HG02943 (cell line): ENCODE measurements around the gene SLAMF9.

ENCODE experiments used
- ATAC-seq: cut with Tn5 transposase; IDR thresholded peaks from one replicate; pipeline ENCODE4 v1.9.1; 2021; ENCODE audit warnings: mild to moderate bottlenecking, low read depth, moderate library complexity; ENCODE audit not compliant: unreplicated experiment

SLAMF9 gene

GRCh38 chr1:159977364-159978106 is 23.5 kb upstream of the SLAMF9 start:
- no peak for ATAC-seq

GRCh38 chr1:159974350-159974965 is 20.4 kb upstream of the SLAMF9 start:
- no peak for ATAC-seq

GRCh38 chr1:159973350-159973940 is 19.4 kb upstream of the SLAMF9 start:
- ATAC-seq, result no peak

DNA sequence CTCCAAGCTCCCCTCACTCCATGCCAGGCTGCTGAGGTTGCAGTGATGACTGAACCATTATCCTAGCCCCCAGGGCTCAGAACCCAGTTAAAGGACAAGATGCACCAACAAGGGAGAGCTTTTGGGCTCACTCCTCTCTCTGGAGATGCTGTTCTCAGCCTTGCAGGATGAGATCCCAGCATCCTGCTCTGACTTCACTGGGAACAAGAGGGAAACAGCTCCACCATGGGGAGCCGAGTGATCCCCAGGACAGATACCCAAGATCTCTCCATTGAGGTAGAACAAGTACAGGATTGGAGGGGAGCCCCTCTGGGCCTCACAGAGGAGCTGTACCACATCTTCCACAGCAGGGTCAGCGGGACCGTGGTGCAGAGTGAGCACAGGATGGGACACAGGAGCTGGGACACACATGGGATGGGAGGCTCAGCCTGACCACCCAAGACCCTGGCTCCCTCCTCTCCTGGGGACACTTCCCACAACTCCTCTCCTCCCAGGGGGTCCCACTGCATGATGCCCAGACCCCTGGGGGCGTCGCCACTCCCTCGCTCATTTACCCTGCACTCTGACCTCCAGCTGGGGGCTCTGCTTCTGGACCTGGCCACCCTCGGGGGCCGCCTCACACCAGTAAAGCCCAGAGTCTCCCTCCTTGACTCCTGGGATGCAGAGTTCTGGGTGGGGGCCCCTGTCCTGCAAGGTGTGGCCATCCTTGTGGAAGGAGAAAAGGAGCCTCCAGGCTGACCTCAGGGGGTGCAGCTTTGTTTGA is 18.6 kb upstream of the SLAMF9 start:
- no peak for ATAC-seq

- no peak for ATAC-seq
These were observed 16.9 kb upstream of the SLAMF9 start for GRCh38 chr1:159970932-159971342.

GRCh38 chr1:159968901-159969300 is 14.9 kb upstream of the SLAMF9 start:
- ATAC-seq, result no peak

- no peak for ATAC-seq
These were observed 11.2 kb upstream of the SLAMF9 start for GRCh38 chr1:159965263-159965662.

DNA sequence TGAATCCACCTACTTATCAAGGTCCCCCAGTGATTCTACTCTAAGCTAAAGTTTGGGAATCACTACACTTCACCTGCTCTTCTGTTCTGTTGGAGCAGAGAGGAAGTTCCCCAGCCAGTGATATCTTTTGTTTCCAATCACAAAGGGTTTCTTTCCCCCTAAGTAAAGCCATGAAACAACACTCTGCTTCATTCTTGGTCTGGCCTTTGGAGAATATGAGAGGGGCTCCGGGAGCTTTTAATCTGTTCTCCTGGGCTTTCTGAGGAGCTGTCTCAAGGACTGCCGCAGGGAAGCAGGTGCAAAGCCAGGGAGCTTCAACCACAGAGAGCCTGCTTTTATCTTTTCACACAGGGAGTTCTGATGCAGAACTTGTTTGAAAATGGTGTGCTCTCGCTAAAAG is 10.1 kb upstream of the SLAMF9 start:
- ATAC-seq, result no peak

DNA sequence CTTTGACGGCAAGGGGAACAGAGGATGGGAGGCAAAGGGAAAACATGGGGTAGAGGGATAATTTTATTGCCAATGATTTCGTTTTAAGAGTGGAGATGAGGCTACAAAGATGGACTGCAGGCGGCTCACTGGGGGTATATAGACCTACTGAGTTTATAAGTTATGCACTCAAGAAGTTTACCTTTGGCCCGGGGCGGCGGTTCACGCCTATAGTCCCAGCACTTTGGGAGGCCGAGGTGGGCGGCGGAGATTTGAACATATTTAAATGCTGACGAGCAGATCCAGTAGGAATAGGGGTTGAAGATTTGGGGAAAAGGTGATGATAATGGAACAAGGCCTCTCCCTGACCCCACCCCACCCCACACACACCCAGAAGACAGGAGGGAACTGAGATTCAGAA is 8.1 kb upstream of the SLAMF9 start:
- no peak for ATAC-seq

- ATAC-seq, result no peak
These were observed 7.6 kb upstream of the SLAMF9 start for GRCh38 chr1:159961636-159962035.

DNA sequence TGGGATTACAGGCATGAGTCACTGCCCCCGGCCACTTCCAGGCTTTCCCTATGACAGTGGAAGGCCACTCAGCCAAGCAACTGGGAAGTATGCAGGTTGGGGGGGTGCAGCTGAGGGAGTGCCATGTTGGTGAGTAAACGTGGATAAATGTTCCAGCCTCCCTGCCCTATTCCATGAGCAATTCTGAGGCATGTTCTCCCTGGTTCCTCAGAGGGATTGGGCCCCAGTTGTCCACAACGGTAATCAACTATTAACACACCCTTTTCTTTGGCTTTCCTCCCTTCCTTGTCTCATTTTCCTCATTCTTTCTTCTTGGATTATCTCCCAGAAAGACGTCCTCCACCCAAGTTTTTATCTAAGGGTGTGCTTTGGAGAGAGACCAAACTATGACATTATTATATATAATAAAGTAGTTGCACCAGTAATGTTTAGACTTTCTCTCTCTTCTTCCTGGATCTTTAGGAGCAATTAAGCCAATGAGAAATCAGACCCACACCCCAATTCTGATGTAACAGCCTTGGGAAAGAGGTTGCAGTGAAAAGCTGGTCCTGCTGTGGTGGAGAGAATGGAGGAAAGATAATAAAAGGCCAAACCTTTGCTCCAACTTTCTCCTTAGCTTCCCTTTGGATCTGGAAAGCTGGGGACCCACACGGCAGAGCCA is 6.8 kb upstream of the SLAMF9 start:
- no peak for ATAC-seq

GRCh38 chr1:159959451-159959850 is 5.4 kb upstream of the SLAMF9 start:
- no peak for ATAC-seq

- ATAC-seq, result no peak
These were observed 4.8 kb upstream of the SLAMF9 start for GRCh38 chr1:159958719-159959380.

- no peak for ATAC-seq
These were observed 3.8 kb upstream of the SLAMF9 start for GRCh38 chr1:159957824-159958268.

DNA sequence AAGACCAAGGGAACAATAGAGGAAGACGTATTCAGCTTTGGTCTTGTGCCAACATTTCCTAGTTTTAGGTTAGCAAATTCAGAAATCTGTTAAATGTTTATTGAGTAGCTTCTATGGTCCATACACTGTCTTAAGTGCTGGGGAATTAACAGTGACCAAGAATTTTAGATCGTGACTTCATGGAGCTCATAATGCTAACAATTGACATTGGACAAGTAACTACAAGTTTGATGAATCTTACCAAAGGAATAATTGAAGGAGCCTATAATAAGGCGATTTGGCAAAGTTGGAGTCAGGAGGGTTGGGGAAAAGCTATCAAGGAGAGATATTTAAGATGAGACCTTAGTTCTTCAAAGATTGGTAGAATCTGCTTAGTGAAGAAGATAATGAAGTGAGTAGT is 1.4 kb upstream of the SLAMF9 start:
- no peak for ATAC-seq

DNA sequence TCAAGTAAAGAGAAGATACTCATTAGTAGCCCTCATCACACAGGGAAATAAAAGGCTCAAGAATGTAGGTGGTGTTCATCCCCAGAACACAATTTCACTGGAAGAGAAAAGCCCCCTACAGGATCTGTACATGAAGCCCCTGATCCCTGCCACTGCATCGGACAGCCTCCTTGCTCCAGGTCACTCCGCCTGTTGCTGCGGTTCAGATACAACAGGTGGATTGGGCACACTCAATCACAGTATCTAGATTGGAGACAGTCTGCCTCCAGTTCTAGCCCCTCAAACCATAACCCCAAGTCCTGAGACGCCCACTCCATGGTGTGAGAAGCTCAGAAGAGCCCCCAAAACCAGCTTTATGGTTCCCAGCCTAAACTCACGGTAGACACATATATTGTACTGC is 1.1 kb downstream of the SLAMF9 start:
- no peak for ATAC-seq

DNA sequence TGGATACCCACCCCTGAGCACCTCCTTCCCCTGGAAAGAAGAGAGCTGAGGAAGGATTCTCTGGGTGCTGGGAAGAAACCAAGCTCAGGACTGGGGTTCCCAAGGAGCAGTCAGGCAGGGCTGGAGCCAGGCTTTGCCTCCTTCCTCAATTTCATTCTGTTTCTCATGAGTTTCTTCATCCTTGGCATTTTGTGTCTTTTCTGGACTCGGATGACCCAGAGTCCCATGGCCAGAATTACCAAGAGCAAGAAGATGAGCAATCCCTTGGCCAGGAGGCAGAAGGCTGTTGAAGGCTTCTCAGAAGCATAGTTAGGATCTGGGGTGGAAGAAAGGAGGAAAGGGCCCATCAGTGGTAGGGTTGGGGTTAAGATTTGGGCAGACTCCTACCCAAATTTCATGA is 2.5 kb downstream of the SLAMF9 start:
- no peak for ATAC-seq

DNA sequence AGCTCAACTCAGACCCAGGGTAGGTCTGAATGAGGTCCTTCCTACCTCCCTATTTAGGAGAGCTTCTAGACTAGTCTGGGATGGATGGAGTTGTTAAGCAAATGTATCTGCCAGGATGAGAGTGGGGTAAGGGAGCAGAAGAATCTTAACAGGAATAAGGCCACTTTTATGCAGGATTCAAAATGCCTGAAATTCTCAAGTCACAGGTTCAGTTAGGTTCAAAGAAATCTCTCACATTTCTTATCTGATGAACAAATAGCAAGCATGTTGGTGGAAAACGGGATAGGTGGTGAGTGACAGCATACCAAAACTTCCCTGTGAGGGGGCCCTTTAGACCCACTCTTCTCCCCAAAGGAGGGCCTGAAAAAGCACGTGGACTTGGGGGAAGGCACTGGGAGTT is 3.0 kb downstream of the SLAMF9 start:
- ATAC-seq, result no peak

GRCh38 chr1:159949981-159950381 is 4.1 kb downstream of the SLAMF9 start:
- no peak for ATAC-seq

DNA sequence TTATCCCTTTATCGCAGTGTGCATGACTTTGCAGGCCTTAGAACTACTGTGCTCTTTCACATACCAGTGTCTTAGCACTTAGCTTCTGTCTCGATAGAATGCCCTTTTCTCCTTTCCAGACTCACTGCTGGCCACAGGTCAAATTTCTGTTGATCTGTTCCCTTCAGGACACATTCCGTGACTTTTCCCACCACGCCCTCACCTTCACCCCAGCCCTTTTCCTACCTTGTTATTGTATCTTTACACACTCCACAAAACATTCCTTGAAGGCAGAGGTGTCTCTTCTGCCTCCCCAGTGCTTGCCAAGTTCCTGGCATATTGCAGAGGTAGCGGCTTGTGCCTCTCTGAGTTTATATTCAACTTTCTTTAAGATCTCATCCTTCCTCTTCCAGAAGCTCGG is 4.9 kb downstream of the SLAMF9 start:
- ATAC-seq, result no peak
